NCI-H774 (cell line): ENCODE data around the gene DEFB112.

Experiments used
- DNase-seq: peaks from one replicate; lab custom pipeline; 2025; lab: John Stamatoyannopoulos, UW

The DEFB112 gene, protein sequence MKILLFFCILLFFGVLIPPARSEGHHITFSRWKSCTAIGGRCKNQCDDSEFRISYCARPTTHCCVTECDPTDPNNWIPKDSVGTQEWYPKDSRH

DNA sequence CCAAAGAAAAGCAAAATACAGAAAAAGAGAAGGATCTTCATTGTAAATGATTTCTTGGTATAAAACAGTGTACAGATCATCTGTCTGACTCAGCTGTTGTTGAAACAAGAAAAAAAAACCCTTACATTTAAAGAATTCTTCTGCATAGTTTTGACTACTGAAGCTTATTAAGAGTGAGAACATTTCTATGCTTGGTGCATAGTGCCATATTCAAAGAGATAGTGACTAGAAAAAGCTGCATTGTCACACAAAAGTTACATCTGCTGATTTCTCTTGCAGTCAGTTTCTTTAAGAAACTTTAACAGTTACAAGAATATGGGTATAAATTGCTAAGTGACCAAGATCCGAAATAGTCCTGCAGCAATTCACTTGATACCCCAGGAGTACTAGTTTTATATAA, at the start of gene DEFB112:
TSS of gene DEFB112 (minus strand) at position 101 of the 400 bp plus-strand sequence. CDS start at position 41, 60 bp downstream.
- DNase-seq = no peak

DNA sequence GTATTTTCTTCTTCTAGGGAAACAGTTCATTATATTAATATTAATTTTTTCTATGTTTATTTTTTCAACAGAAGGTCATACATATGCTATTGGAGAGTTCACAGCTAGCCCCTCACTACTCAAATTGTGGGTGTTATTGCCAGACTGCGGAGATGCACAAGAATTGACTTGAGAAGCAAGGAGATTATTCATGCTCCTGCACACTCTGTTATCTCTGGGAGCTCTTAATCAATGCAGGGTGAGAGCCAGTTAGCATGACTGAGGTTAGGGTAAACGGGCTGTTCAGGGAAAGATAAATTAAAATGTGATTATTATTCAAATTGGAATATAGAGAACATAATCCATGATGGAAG, 48.9 kb upstream of the DEFB112 start:
- no peak for DNase-seq

DNA sequence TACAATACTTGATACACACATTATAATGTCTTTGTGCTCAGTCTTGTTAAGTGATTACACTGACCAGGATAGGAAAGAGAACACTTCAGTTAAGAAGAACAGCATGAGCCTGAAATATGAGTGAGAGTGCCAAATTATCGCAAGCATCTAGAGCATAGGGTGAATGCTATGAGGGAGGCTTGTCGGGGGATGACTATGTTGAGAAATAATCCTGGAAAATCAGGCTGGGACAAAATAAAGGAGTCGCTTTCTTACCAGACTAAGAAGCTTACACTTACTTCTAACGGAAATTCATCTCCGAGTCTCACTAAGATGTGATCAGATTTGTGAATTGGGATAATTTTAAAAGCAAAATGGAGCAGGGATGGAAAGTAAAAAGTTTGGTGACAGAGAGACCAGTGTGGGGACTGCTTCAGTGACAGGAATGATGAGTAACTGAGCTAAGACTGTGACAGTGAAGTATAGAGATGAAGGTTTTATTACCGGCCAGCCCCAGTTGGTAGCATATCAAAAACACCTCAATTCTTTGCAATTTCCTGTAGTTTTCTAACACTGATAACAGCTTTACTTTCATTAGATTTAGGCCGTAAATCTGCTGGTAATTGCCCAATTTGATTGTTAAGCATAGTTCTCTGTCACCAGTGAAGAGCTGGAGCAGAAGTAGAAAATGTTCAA, 48.4 kb upstream of the DEFB112 start:
- DNase-seq = no peak

DNA sequence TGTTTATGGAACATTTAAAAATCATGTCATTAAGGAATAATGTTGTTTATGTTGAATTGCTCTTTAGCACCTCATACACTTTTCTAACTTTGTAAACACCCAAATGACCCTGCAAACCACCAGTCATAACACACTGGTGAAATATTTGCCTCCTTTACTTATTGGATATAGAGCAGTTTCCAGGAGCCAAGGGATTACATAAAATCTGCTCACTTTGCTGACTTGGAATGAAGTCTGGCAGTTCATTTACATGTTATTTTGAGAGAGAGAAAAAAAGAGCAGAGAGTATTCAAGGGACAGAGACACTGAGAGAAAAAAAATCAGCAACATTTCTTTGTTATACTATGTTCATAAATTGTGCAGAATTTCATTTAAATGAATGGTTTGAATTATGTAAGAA, 46.6 kb upstream of the DEFB112 start:
- DNase-seq = no peak

DNA sequence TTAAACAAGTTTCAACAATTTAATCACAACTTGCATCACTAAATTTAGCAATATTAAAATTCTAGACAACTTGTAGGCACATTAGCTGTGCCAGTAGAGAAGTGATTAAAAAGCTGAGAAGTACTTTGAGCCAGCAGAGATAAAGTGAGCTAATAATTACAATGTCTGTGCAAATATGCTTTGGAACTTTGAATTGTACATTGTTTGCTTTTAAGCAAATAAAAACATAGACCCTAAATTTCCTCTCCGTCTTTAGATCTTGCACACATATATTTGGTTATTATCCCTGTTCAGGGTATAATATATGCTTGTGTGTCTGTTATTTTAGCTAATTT, 44.2 kb upstream of the DEFB112 start:
- DNase-seq = no peak

DNA sequence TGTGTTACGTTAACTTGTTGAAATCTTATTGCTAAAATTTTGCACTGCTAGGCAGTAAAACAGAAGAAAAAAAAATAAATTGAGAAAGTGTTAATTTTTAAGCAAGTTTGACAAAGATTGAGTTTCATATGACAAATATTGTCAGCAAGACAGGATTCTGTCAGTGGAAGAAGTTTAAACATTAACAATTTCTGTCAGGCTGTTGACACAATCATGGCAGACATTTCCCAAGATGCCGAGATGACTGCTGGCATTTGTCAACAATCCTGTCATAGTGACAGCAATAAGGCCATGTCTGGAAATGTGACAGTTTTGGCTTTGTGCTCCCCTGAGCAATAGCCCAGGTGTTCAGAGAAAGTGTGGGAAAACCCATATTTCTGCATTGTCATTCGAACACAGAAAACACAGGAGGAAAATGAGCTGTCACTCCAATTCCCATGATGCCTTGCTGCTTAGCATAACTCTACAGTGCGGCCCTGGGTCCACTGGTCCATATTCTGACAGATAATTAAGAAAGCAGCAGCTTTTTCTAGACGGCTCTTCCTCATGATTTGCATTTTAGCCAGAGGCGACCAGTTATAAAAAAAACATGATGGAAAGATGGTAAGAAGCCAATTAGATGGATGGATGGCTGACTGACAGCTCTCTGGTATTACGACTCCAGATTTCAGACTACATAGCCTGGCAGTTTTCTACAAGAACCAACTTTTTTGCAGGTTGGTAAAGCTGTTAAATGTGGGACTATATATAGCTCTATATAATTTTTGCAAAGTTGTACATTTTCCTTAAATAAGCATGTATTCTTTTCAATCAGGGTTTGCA, 43.6 kb upstream of the DEFB112 start:
- no peak for DNase-seq

DNA sequence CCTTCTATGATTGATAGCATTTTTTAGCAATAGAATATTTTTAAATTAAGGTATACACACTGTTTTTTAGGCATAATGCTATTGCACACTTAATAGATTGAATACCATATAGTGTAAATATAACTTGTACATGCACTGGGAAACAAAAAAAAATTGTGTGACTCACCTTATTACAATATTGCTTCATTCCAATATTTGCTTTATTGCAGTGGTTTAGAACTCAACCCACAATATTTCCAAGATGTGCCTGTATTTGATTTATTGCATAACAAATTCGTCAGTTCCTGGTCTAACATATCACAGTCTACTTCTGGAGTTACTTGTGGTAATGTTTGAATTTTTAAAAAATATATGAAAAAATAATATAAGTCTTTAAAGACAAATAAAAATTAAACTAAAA, 41.9 kb upstream of the DEFB112 start:
- DNase-seq = no peak

DNA sequence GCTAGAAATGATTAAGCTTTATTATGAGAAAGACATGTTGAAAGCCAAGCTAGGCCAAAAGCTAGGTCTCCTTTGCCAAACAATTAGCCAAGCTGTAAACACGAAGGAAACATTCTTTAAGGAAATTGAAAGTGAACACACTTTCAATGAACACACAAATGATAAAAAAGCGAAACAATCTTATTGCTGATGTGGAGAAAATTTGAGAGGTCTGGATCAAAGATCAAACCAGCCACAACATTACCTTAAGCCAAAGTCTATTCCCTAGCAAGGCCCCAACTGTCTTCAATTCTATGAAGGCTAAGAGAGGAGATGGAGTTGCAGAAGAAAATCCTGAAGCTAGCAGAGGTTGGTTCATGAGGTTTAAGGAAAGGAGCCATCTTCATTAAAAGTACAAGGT, 40.2 kb upstream of the DEFB112 start:
- DNase-seq = no peak

DNA sequence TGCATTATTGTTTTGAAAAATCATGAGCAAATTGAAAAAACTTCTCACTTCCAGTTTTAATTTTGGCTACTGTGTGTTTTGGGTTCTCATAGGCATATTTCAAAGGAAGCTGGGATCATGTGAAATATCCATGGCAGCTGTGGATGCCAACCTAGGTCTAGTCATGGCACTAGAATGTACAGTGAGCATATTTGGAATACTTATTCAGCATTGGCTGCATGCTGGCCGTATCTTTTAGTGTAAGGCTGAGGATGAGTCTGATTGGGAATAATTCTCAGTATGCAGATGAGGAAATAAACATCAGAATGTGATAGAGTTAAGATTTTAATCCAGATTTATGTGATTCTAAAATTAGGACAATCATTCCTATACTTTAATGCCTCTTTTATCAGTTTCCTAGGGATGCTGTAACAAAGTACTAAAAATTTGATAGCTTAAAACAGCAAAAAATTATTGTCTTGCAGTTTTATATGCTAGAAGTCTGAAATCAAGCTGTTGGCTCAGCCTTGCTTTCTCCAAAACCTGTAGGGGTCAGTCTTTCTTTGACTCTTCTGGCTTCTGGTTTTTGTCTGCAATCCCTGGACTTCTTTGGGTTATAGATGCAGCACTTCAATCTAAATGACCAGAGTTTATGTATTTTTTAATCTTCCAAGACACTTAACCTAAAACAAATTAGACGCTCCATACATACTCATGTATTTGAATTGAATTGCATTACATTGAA, 37.7 kb upstream of the DEFB112 start:
- DNase-seq = no peak

DNA sequence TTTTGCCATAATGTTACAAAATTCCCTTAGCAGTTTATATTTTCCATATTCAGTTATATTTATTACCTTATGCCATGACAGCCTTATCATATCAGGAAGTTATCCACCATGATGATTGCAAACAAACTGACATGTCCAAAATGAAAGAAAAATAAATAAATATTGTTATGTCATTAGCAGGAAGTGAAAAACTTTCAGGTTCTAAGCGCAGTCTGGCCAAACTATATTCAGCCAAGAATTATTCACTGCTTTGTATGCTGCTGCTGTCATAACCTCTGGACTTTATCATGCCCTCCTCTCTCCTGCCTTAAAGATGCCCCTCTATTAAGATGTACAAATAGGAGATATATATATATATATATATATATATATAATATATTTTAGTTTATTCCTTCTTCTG, 27.7 kb upstream of the DEFB112 start:
- no peak for DNase-seq

DNA sequence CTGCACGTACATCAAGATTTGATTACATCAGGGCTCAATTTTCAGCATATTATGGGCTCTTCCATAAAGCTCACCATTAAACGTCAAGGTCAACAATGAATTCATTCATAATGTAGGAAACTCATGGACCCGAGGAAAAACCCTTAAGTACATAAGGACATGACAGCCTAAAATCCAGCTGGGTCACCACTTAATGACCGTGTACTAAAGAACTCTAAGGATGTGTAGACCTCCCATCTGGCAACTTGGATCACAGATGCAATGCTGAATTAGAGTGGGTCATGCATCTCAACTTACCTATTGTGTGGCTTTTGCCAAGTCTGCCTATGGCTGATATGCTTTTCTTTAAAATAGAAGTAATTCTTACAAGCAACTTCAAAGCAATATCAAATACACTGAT, 26.7 kb upstream of the DEFB112 start:
- no peak for DNase-seq

DNA sequence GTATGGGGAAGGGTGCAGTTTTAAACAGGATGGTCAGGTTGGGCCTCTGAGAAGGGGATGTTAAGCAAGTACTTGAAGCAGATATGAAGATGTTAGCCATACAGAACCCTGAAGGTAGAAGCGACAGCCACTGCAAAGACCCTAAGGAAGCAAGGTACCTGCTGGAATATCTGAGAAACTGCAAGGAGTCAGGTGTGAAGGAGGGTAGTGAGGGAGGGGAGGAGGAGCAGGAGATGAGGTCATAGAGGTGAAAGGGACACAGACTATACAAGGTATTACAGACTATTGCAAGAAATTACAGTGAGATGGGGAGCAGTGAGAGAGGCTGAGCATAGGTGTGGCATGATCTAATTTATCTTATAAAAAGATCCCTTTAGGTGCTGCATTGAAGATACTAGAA, 22.2 kb upstream of the DEFB112 start:
- no peak for DNase-seq

DNA sequence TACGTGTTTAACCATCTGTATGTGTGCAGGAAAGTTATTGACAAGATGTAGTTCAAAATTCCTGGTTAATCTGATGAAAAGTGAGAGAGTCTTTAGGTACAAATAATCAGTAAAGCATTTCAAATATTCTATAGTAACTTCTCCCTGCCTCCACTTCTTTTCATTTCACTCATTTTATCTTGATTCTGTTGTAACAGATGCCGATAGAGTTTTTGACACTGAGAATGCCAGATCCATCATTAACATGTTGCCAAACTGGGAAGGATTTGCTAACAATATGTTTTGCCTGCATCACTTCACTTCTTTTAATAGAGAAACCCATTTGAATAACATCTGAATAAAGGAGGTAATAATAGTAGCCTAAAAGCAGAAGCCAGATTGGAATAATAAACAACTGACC, 20.4 kb upstream of the DEFB112 start:
- DNase-seq = no peak

DNA sequence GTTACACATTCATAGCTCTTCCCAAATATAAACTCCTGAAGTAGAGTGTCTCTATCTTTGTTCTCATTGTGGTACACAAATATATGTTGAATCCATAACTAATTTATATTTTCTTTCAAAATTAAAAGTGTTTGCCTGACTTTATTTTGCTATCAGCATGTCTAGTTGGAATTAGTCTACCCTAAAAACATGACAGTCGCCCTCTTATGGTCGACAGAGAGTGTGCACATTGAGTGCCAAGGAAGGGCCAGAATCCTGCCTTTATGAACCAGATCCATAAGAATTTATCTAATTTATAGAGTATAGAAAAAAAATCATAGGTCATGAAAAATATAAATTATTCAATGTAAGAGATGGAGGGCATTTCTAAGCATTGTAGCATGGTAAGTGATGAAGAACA, 12.3 kb upstream of the DEFB112 start:
- no peak for DNase-seq

DNA sequence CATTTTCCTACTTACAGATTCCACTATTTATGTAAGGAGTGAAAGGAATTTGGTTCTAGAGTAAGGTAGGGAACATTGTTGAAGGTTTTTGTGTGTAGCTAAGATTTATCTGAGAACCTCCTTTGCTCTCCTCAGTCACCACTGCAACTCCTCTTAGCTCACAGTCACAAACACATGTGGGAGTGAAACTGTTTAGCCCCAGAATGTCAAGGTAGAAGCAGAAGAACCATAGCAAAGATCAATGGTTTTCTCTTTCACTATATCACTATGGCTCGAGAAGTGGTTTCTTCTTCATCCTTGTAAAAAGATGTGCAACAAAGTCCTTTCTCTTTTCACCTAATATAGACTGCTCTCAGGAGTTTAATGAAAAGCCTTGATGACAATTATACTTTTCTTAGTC, 6.5 kb upstream of the DEFB112 start:
- DNase-seq = no peak

DNA sequence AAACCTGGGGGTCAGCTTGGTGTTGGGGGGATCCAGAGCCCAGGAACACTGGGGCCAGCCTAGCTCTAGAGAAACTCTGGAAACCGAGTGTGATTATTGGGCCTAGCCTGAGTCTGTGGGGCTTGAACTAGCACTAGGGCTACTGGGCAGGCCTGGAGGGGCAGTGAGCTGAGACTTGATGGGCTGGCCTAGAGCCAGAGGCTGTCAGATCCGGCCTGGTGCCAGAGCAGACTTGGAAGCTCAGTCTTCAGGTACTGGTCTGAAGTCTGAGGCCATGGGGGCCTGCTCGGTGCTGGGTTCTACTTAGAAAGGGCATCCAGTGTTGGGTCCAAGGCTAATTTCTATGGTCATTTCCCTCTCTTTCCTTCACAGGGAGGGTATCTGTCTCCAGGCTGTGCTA, 2.7 kb downstream of the DEFB112 start:
- no peak for DNase-seq

DNA sequence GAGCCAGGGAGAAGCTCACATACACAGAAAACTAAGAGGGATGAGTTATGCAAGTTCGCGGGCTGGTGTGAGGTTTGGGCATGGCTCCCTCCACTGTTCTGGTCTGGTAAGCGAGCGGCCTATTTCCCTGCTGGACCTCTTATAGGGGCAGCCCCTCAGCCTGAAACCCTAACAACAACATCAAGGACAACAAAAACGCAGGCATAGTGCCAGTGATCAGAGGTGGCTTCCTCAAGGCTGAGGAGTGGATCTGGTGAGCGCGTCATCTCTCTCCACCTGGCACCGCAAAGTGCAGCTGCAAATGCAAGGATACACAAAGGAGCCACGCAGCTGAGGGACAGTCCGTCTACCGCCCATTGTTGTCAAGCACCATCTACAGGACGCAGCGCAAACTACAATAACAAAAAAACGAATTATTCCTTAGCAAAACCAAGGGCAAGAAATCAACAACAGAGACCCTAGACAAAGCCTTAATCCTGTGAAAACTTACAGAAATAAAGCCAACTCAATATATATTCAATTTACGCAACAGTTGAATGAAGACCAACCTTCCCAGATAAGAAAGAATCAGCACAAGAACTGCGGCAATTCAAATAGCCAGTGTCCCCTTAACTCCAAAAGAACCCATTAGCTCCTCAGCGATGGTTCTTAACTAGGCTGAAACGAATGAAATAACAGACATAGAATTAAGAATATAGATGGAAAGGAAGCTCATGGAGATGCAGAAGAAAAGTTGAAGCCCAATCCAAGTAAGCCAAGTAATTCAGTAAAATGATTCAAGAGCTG, 18.8 kb downstream of the DEFB112 start:
- no peak for DNase-seq

DNA sequence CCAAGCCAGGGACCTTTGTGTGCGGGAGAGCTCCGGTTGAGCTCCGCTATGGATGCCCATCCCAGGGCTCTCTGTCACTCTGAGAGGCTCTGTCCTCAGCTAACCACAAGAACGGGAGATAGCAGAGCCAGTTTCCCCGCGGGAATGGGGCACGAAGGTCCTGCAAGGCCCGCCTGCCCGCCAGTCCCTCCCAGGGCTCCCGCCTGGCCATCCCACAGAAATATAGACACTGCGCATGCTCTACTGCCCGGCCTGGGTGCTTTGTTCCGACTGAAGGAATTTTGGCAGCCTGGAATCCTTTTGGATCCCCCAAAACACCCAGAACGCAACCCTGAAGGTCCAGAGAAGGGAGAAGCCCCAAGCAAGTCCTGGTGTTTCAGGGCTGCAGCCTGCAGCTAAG, 19.4 kb downstream of the DEFB112 start:
- DNase-seq = no peak

DNA sequence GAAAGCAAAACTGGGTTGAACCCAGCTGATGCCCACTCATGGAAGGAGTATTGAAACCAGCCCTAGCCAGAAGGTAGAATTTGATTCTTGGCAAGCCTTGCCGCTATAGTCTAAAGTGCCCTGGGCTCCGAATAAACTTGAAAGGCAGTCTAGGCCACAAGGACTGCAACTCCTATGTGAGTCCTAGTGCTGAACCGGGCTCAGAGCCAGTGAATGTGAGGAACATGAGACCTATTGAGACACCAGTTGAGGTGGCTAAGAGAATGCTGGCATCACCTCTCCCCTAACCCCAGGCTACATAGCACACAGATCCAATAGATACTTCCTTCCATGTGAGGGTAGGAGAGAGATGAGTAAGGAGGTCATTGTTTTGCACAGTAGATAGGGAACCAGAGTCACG, 24.5 kb downstream of the DEFB112 start:
- no peak for DNase-seq

DNA sequence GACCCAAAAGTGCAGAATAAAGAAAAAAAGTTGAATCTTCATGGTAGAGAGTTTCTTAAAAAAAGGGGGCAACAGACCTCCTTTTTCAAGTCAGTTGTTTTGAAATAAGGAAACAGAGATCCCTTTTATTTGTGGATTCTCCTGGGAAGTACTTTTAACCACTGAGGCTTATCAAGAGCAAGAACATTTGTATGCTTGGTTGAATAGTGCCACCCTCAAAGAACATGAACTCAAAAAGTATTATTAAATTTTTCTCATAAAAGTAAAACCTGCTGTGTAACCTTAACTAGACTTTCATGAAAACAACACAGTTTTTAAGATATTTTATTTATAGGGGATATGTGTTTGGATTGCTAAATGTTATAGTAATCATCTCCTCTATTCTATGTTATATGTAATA, 27.8 kb downstream of the DEFB112 start, which contains the start of gene DEFB110:
TSS of gene DEFB110 (minus strand) at position 101 of the 400 bp plus-strand sequence. CDS start at position 42, 59 bp downstream.
- no peak for DNase-seq

DNA sequence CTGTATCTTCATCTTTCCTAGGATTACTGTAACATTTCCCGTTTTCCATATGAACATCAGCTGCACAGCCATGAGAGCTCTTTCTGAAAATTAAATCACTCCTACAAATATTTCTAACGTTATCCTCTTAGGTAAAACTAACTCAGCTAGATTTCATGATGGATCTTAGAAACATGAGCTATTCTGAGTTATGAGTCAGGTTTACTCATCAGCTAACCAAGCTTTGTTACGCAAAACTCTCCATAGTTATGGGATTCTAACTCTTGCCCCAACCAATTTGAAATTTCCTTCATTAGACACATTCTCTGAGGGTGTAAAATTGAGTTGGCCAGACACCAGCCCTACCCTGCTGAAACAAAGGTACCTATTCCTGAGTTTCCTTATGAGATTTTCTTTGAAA, 41.9 kb downstream of the DEFB112 start:
- no peak for DNase-seq

DNA sequence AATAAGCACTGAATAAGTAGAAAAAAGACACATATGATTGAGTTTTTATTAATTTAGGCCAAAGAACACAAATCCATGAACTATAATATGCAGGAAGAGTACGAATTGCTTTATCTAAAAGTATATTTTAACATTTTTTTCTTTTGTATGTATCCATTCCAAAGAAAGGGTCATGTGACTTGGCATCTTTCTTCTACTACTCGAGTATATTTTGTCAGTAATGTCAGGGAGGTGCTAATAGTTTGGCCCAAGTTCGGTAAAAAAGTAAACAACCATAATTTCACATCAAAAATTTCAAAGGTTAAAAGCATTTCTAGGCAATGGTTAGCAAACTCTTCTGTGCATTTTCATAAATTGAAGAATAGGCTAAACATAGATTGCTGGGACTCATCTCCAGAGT, 46.6 kb downstream of the DEFB112 start:
- DNase-seq = no peak
